Activated T-helper 17 cell treated with anti-CD3 and anti-CD28 coated beads, Interleukin-2, amount 50 U/mL, for 72 hours (primary cell): ENCODE measurements around the gene ACOX1. TPM values are rescaled to one million over a fixed set of nuclear protein-coding genes. Genes with fewer than 3 reads are reported as not detected.

Experiments
- ATAC-seq: fragments of 150-1000 bp; cut with Tn5 transposase; replicated peaks from 2 replicates; pipeline ENCODE4 v1.10.0; 2021; ENCODE audit warnings: mild to moderate bottlenecking, moderate library complexity
- H3K27ac Mint-ChIP-seq: one replicate; pipeline ENCODE4 v1.8.0; 2022; ENCODE audit warnings: mixed read lengths
- H3K27me3 Mint-ChIP-seq: one replicate; pipeline ENCODE4 v1.8.0; 2022; ENCODE audit warnings: mixed read lengths
- H3K36me3 Mint-ChIP-seq: one replicate; pipeline ENCODE4 v1.8.0; 2022; ENCODE audit warnings: low read depth, mild to moderate bottlenecking, mixed read lengths
- H3K4me1 Mint-ChIP-seq: one replicate; pipeline ENCODE4 v1.8.0; 2022; ENCODE audit warnings: mixed read lengths
- H3K4me3 Mint-ChIP-seq: one replicate; pipeline ENCODE4 v1.8.0; 2022; ENCODE audit warnings: mild to moderate bottlenecking, mixed read lengths
- H3K9me3 Mint-ChIP-seq: one replicate; pipeline ENCODE4 v1.8.0; 2022; ENCODE audit warnings: mixed read lengths
- total RNA-seq, 2 donors: library from RNA; stranded (reverse); gene quantifications; one replicate each; pipeline ENCODE4 v1.2.3, GENCODE V29; 2022

ACOX1 gene
- total RNA-seq, 2 donors from 2014 or later, result 24.0 to 35.2 TPM

DNA sequence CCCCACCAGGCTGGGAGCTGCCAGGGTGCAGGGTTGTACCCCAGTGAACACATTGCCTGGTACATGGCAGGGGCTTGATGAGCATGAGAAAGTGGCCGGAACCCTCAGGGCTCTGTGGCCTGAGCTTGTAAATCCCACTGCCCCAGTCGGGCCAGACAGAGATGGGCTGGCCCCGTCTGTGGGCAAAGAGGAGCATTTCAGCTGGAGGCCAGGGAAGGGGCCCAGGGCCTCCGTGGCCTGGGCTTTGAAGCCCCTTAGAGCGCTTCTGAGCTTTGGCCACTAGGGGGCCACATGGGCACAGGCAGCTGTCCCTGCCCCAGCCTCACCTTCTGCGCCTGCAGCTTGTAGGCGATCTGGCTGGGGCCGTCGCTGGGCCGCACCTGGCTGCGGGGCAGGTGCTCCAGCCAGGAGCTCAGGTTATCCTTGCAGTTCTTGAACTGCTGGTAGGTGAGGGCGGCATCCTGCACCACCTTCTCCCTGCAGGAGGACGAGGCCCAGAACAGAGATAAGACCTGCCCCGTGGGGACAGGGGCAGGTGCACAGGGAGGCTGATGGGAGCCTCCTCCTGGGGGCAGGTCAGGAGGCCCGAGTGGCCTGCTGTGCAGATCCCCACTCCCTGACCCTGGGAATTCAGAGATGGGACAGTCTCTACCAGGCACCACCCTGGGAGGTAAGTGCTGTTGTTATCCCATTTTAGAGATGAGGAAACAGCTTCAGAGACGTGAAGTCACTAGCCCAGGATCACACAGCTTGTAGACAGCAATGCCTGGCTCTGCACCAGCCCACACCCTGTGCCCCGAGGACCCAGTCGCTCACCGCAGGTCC lies 35.3 kb upstream of the ACOX1 start:
- Mint-ChIP-seq H3K27ac (peak overlapping the region; percentile 87), H3K4me1 (peaks cover 4% of the 10 kb centered on the region), H3K9me3 (no peaks in the 10 kb centered on the region), H3K27me3 (no peaks in the 10 kb centered on the region), H3K36me3 (no peaks in the 10 kb centered on the region), H3K4me3 (no peak overlapping the region)
- ATAC-seq, result peak; percentile 98

DNA sequence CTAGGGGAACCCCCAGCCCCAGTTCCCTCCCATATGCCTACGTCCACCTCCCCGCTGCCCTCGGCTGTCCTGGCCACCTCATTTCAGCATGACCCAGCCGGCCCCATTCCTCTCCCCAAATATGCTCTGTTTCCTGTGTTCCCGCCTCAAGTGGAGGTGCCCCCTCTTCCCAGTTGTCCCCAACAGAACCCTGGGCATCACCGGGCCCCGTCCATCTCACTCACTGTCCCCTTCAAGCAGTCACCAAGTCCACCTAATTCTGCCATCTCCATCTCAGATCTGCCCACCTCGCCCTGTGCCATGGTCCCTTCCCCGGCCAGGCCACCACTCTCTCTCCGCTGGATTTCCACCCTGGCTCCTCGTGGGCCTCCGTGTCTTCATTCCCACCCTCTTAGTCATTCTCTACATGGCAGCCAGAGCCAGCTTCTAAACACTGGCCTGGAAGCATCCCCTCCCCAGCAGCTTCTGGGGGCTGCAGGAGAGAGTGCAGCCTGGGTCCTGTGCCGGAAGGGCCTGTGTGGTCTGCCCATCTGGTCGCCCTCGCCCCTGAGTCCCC lies 34.5 kb upstream of the ACOX1 start:
- no peaks in the 10 kb centered on the region for H3K27me3 Mint-ChIP-seq
- H3K9me3 Mint-ChIP-seq, result no peaks in the 10 kb centered on the region
- H3K36me3 Mint-ChIP-seq, result no peaks in the 10 kb centered on the region
- no peak overlapping the region for H3K4me3 Mint-ChIP-seq
- no peak overlapping the region for H3K27ac Mint-ChIP-seq
- ATAC-seq, result no peak
- peaks cover 4% of the 10 kb centered on the region for H3K4me1 Mint-ChIP-seq

DNA sequence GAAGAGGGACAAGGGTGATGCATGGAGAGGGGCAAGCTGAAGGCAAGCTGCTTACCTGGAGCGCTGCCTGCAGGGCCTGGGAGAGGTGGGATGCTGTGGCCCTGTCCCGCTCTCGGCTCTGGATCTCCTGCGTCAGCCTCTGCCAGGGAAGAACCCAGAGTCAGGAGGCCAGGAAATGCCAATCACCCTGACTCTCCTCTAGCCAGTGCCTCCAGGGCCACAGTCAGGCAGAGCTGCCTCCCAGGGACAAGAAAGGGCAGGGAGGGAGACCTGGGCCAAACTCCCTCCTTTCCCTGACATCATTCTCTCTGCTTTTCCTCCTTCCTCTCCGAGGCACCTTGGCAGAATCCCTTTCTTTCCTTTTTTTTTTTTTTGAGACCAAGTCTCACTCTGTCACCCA lies 33.0 kb upstream of the ACOX1 start:
- no peaks in the 10 kb centered on the region for H3K9me3 Mint-ChIP-seq
- H3K36me3 Mint-ChIP-seq, result no peaks in the 10 kb centered on the region
- H3K4me3 Mint-ChIP-seq, result no peak overlapping the region
- peaks cover 4% of the 10 kb centered on the region for H3K4me1 Mint-ChIP-seq
- no peak for ATAC-seq
- no peak overlapping the region for H3K27ac Mint-ChIP-seq
- no peaks in the 10 kb centered on the region for H3K27me3 Mint-ChIP-seq

DNA sequence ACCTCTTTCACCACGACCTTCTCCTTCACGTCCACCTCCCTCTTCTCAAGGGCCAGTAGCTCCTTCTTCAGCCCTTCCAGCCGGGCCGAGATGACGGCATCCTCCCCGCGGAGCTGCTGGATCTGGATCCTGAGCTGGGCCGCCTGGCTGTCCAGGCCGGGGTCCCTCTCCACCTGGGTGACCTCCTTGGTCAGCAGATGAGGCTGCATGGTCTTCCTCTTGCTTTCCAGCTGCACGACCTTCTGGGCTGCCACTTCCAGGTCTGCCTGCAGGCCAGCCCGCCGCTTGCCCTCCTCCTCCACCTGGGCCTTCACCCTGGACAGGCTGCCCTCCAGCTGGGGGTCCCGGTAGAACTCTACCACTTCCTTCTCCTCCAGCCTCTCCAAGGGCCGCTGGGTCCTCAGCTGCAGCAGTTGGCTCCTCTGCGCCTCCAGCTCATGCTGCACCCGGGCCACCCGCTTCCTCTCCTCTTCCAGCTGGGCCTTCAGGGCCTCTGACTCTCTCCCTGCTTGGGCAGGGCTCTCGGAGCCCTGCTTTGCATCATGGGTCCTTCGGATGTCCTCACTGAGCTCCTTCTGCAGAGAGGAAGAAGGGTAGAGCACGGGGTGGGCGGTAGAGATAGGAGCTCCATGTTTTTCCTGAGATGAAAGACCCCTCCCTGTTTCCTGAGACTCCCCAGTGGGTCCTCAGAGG lies 31.1 kb upstream of the ACOX1 start:
- Mint-ChIP-seq H3K4me1 (peaks cover 4% of the 10 kb centered on the region), H3K27ac (no peak overlapping the region), H3K9me3 (no peaks in the 10 kb centered on the region), H3K27me3 (no peaks in the 10 kb centered on the region), H3K4me3 (no peak overlapping the region), H3K36me3 (no peaks in the 10 kb centered on the region)
- no peak for ATAC-seq

DNA sequence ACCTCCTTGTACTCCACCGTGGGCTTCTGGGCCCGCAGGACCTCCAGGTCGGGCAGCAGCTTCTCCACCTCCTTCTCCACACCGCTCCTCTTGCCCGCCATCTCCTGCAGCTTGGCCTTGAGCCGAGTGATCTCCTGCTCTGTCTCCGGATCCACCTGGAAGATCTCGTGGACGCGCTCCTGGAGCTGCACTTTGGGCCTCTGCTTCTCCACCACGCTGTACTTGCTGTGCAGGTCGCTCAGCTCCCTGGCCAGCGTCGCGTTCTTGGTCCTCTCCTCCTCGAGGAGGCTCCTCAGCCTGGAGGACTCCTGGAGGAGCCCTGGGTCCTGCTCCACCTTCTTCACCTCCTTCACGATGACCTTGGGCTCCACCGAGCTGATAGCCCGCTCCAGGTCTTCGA lies 30.5 kb upstream of the ACOX1 start:
- Mint-ChIP-seq H3K36me3 (no peaks in the 10 kb centered on the region), H3K4me1 (peaks cover 4% of the 10 kb centered on the region), H3K27me3 (no peaks in the 10 kb centered on the region), H3K9me3 (no peaks in the 10 kb centered on the region), H3K27ac (no peak overlapping the region), H3K4me3 (no peak overlapping the region)
- ATAC-seq, result no peak

DNA sequence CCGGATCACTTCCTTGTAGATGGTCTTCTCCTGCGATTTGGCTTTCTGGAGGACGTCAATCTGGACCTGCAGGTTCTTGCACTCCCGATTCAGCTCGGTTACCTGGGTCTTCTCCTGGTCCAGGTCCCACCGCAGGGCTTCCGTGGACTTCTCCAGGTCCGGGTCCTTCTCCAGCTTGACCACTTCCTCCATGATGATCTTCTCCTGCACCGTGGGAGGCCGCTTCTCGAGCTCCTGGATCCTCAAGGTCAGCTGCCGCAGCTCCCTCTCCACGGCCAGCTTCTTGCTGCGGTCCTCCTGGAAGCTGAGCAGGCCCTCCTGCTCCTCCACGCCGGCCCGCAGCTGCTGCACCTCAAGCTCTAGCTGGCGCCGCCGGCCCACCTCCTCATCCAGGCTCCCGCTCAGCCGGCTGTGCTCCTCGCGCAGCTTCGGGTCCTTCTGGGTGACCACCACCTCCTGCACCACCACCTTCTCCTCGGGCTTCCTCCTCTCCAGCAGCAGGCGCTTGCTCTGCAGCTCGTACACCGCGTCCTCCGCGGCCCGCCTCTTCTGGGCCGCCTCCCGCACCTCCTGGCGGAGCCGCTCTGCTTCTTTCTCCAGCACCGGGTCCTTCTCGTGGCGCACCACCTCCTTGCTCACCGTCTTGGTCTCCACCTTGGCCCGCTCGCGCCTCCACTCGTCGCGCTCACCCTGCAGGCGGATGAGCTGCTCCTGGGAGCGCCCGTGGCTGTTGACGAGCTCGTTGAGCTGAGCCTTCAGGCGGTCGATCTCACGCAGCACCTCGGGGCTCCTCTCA lies 29.9 kb upstream of the ACOX1 start:
- ATAC-seq, result no peak
- Mint-ChIP-seq H3K4me1 (peaks cover 4% of the 10 kb centered on the region), H3K27me3 (no peaks in the 10 kb centered on the region)

DNA sequence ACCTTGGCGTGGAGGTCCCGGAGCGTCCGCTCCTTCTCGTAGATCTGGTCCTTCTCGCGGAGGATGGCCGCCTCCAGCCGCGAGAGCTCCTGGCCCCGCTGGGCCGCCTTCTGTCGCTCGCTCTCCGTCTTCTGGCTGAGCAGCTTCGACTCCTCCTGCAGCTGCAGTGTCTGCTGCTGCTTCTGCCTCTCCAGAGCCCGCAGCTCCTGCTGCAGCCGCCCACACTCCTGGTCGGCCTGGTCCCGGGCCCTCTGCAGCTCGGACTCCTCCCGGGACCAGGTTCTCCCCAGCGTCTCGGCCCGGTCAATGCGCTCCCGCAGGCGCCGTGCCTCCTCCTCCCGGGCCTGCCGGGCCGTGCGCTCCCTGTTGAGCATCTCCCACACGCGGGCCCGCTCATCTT lies 29.2 kb upstream of the ACOX1 start:
- Mint-ChIP-seq H3K4me1 (peaks cover 4% of the 10 kb centered on the region), H3K27ac (no peak overlapping the region), H3K36me3 (no peaks in the 10 kb centered on the region), H3K27me3 (no peaks in the 10 kb centered on the region), H3K4me3 (no peak overlapping the region), H3K9me3 (no peaks in the 10 kb centered on the region)
- no peak for ATAC-seq

More for the DNA sequence above, 29.9 kb upstream of the ACOX1 start:
- Mint-ChIP-seq H3K9me3 (no peaks in the 10 kb centered on the region), H3K27ac (no peak overlapping the region), H3K36me3 (no peaks in the 10 kb centered on the region), H3K4me3 (no peak overlapping the region)

DNA sequence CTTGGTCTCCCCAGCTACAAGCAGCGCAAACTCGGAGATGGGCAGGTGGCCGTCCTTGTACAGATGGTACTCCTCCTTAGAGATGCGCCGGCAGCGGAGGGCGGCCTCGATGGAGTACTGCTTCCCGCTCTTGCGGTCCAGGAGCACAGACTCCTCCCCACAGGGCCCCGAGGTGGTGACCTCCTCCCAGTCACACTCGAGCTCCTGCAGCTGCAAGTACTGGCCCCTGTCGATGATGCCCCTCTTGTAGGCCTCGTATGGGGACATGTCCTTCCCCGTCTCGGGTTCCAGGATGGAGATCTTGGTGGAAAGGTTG lies 28.8 kb upstream of the ACOX1 start:
- no peaks in the 10 kb centered on the region for H3K27me3 Mint-ChIP-seq
- ATAC-seq, result no peak
- no peak overlapping the region for H3K27ac Mint-ChIP-seq

DNA sequence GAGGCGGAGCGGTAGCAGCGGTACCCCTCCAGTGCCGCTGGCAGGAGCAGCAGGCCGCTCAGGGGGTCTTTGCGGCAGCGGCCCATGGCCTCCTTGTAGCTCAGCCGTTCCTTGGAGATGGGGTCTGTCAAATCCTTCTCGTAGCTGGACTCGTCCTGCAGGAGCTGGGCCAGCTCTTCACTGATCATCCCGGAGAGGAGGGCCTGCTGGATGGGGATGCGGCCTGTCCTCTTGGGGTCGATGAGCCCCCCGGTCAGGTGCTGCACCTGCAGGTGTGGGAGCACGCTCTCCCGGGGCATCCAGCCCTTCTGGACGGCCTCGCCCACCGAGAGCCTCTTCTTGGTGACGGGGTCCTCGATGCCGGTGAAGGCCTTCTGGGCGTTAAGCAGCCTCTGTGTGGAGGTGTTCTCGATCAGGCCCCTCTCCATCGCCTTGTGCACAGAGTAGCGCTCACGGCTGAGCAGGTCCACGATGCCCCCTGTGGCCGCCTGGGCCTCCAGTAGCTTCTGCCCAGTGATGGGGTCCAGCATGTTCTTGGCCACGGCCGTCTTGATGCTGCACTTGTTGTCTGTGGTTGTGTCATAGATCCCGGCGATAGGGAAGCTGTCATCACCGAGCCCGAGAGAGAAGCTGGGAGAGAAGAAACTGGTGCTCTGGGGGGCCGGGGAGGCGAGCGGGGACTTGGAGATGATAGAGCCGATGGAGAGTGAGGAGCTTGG lies 28.3 kb upstream of the ACOX1 start:
- Mint-ChIP-seq H3K4me1 (peaks cover 4% of the 10 kb centered on the region), H3K27me3 (no peaks in the 10 kb centered on the region), H3K27ac (no peak overlapping the region), H3K9me3 (no peaks in the 10 kb centered on the region), H3K36me3 (no peaks in the 10 kb centered on the region), H3K4me3 (no peak overlapping the region)
- ATAC-seq, result no peak

More for the DNA sequence above, 28.8 kb upstream of the ACOX1 start:
- Mint-ChIP-seq H3K4me1 (peaks cover 4% of the 10 kb centered on the region), H3K36me3 (no peaks in the 10 kb centered on the region), H3K4me3 (no peak overlapping the region), H3K9me3 (no peaks in the 10 kb centered on the region)

DNA sequence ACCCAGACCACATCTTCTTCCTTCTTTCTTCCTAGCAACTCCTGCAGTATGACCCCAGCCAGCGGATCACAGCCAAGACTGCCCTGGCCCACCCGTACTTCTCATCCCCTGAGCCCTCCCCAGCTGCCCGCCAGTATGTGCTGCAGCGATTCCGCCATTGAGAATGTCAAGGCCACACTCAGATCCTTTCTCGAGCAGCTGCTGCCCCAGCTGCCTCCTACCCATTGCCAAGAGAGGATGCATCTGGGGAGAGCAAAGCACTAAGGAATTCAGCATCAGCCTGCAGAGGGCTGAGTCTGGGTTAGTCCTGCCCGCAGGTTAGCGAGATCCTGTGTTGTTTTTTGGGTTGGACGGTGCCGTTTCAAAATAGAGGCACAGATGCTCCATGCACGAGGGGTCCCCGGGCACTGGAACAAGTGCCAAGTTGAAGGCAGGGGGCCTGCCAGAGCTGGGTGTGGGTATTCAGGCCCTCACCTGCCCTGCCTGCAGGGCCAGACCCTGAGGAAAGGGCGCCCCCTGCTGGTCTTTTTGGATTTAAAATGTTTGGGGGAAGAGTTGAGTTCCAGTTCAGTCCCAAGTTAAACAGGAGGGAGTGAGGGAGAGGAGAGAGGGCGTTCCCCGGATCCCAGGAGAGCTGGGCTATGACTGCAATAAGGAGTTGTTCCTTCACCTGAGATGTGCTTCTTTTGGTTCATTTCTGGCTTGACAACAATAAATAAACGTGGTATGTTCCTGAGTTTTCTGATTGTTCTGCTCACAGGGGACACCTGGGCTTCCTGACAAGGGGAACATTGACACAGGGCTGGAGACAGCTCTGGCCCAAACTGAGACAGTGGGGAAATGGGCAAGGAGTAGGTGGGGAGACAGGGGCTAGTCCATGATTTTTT lies 26.5 kb upstream of the ACOX1 start:
- no peaks in the 10 kb centered on the region for H3K36me3 Mint-ChIP-seq
- no peaks in the 10 kb centered on the region for H3K9me3 Mint-ChIP-seq
- no peaks in the 10 kb centered on the region for H3K27me3 Mint-ChIP-seq
- ATAC-seq, result peak; percentile 86
- peak overlapping the region; percentile 53 for H3K27ac Mint-ChIP-seq
- peaks cover 4% of the 10 kb centered on the region for H3K4me1 Mint-ChIP-seq
- H3K4me3 Mint-ChIP-seq, result no peak overlapping the region

DNA sequence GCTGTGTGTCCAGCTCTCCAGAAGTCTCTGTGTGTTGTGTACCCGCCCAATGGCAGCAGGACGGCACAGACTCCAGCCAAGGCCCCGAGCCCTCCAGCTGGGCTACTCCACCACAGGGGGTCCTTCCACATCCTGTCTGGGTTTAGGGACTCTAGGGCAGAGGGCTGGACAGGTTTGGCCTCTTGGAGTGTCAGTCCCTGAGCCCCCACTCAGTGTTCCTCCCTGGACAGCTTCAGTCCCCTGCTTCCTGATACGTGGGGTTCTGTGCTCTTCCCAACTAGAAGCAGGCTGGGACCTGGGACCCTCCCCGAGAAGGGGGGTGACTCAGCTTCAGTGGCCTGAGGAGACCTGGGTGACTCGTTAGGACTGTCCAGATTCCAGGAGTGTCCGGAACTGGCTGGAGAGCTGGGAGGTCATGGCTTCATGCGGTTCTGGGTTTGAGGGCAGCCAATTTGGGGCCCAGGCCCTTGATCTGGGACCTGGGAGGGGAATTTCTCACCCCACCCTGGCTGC lies 25.8 kb upstream of the ACOX1 start:
- H3K4me1 Mint-ChIP-seq, result peaks cover 4% of the 10 kb centered on the region
- no peaks in the 10 kb centered on the region for H3K36me3 Mint-ChIP-seq
- H3K9me3 Mint-ChIP-seq, result no peaks in the 10 kb centered on the region
- peak overlapping the region; percentile 53 for H3K27ac Mint-ChIP-seq
- H3K27me3 Mint-ChIP-seq, result no peaks in the 10 kb centered on the region
- no peak for ATAC-seq
- H3K4me3 Mint-ChIP-seq, result no peak overlapping the region

DNA sequence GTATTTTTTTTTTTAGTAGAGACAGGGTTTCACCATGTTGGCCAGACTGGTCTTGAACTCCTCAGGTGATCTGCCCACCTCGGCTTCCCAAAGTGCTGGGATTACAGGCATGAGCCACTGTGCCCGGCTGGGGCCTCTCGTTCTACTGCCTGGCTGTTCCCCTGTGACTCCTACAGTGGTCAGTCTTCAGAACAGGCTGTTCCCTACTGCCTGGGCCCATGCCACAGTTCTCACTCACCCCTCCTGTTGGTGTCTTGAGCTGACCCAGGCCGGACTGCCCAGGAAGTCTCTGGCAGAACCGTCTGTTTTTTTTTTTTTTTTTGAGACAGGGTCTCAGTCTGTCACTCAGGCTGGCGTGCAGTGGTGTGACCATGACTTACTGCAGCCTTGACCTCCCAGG lies 24.9 kb upstream of the ACOX1 start:
- no peaks in the 10 kb centered on the region for H3K27me3 Mint-ChIP-seq
- H3K4me3 Mint-ChIP-seq, result no peak overlapping the region
- no peak for ATAC-seq
- no peaks in the 10 kb centered on the region for H3K36me3 Mint-ChIP-seq
- H3K9me3 Mint-ChIP-seq, result no peaks in the 10 kb centered on the region
- H3K4me1 Mint-ChIP-seq, result no peaks in the 10 kb centered on the region
- peak overlapping the region; percentile 39 for H3K27ac Mint-ChIP-seq

DNA sequence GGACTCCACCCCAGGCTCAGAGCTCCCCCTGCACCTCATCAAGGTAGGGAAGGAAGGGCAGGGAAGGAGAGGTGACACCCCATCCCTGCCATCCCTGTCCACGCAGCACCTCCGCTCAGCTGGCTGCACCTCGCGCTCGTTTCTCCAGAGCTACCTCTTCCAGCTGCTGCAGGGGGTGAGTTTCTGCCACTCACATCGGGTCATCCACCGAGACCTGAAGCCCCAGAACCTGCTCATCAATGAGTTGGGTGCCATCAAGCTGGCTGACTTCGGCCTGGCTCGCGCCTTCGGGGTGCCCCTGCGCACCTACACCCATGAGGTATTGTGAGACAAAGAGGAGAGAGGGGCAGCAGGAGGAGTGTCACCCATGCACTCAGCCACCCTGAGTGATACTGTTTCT lies 23.1 kb upstream of the ACOX1 start:
- no peak for ATAC-seq

More for the DNA sequence above, 23.1 kb upstream of the ACOX1 start:
- no peak overlapping the region for H3K27ac Mint-ChIP-seq
- no peaks in the 10 kb centered on the region for H3K9me3 Mint-ChIP-seq
- no peak overlapping the region for H3K4me3 Mint-ChIP-seq
- H3K36me3 Mint-ChIP-seq, result no peaks in the 10 kb centered on the region
- H3K27me3 Mint-ChIP-seq, result no peaks in the 10 kb centered on the region
- peaks cover 7% of the 10 kb centered on the region for H3K4me1 Mint-ChIP-seq
